Stomach (tissue), 9 donors: ENCODE results near the gene ARID1B. TPM values are rescaled to one million over a fixed set of nuclear protein-coding genes. Genes with fewer than 3 reads are reported as not detected.

Experiments
- DNase-seq, 2 donors: peaks; one replicate each; pipeline versions ENCODE4 v3.0.0 to v3.0.0-alpha.2; 2013 to 2019
- H3K27ac ChIP-seq, 5 donors: fragments of 200-600 bp in 4 of 5; sonication (generic) in 4 of 5; one replicate each; pipeline ENCODE4 v1.5.1; 2013 to 2019; ENCODE audit warnings: mild to moderate bottlenecking in 1 of 5, moderate library complexity in 1 of 5
- H3K27me3 ChIP-seq, 3 donors: fragments of 200-600 bp; sonication (generic); one replicate each; pipeline ENCODE4 v1.5.1; 2017 to 2019; ENCODE audit warnings: mixed run types in 1 of 3
- H3K36me3 ChIP-seq, 4 donors: fragments of 200-600 bp; sonication (generic); 1 replicate in 3 of 4; 2 replicates in 1 of 4; pipeline ENCODE4 v1.5.1; 2016 to 2019
- H3K4me1 ChIP-seq, 4 donors: fragments of 200-600 bp; sonication (generic); one replicate each; pipeline ENCODE4 v1.5.1; 2016 to 2019
- H3K4me3 ChIP-seq, 4 donors: fragments of 200-600 bp; sonication (generic) in 3 of 4; one replicate each; pipeline ENCODE4 v1.5.1; 2016 to 2019; ENCODE audit warnings: mild to moderate bottlenecking in 1 of 4
- H3K9me3 ChIP-seq, 4 donors: fragments of 200-600 bp; sonication (generic); one replicate each; pipeline ENCODE4 v1.5.1; 2016 to 2019
- CTCF ChIP-seq, 7 experiments: fragments of 450-650 bp in 4 of 7; fragments of 200-600 bp in 3 of 7; sonication (generic) in 3 of 7; IDR thresholded peaks; one replicate each; pipeline ENCODE4 v1.5.1; 2016 to 2019; ENCODE audit warnings: antibody characterized with exemption in 7 of 7, control low read depth in 2 of 7, mild to moderate bottlenecking in 1 of 7
- EP300 ChIP-seq: sonication (generic); formaldehyde crosslinking; IDR thresholded peaks from one replicate; pipeline ENCODE4 v1.6.1; 2017; ENCODE audit warnings: antibody characterized with exemption
- POLR2A ChIP-seq, 4 donors: fragments of 450-650 bp; IDR thresholded peaks; one replicate each; pipeline ENCODE4 v1.6.1; 2016; ENCODE audit warnings: antibody characterized with exemption in 4 of 4, control low read depth in 2 of 4, mild to moderate bottlenecking in 1 of 4, moderate library complexity in 1 of 4
- POLR2AphosphoS5 ChIP-seq, 3 donors: sonication (generic); formaldehyde crosslinking; IDR thresholded peaks; one replicate each; pipeline ENCODE4 v1.6.1; 2016; ENCODE audit warnings: antibody characterized with exemption in 3 of 3
- WGBS, 5 donors: extraction: QIAGEN DNeasy Blood & Tissue Kit in 3 of 5; methylation state at CpG; one replicate each; pipeline versions ENCODE4 v1.1.5 to v1.1.7; 2013 to 2018; 5-methylcytosine and 5-hydroxymethylcytosine counted together
- intact Hi-C: fragments of 100-400 bp; cut with DNase I; formaldehyde crosslinking; loops from one replicate; pipeline ENCODE4 v1.15.1; 2023; ENCODE audit warnings: low total_unique reads
- polyA plus RNA-seq, 3 donors: library from polyadenylated mRNA; stranded (reverse); fragments of 200-250 nt; gene quantifications; one replicate each; pipeline ENCODE4 v1.2.3, GENCODE V29; 2013
- total RNA-seq, 5 donors: library from RNA; depleted of rRNA; stranded (reverse); fragments of >200 nt; gene quantifications; one replicate each; pipeline versions ENCODE4 v1.1.0 to v1.2.3, GENCODE V29; 2014 to 2016
- donor health status: healthy with polysubstance abuse.
- donor health status: Bipolar disorder and iron deficiency.
- donor health status: healthy.

Gene ARID1B
- total and polyA plus RNA-seq, 8 donors: 8.8 to 183 (median 48.3) TPM

GRCh38 chr6:157224951-157225574 lies 447.9 kb downstream of the ARID1B start:
- no peak for DNase-seq
- H3K4me3 ChIP-seq: no peak overlapping the region
- TF ChIP-seq POLR2AphosphoS5 (IDR thresholded peaks at IDR 0.05): no peak
- TF ChIP-seq CTCF (IDR thresholded peaks at IDR 0.05): no peak
- TF ChIP-seq EP300: no peak
- TF ChIP-seq POLR2A (IDR thresholded peaks at IDR 0.05): no peak
- H3K27me3 ChIP-seq: no peaks in the 10 kb centered on the region
- intact Hi-C loops: loop anchor here (10.0 kb wide), 1 partner anchor 50 kb away; no protein-coding TSS in a partner anchor
- 94 to 96% (median 96%) methylated on average over 26 of the region's 26 CpGs for WGBS, 5 donors
- H3K4me1 ChIP-seq: peaks cover 0 to 52% (median 23%) of the 10 kb centered on the region in 4 donors
- H3K27ac ChIP-seq: peak overlapping the region in 4 of 5 donors; percentile 36 to 80 (median 60)
- H3K9me3 ChIP-seq: no peaks in the 10 kb centered on the region
- no peaks in the 10 kb centered on the region for H3K36me3 ChIP-seq

DNA sequence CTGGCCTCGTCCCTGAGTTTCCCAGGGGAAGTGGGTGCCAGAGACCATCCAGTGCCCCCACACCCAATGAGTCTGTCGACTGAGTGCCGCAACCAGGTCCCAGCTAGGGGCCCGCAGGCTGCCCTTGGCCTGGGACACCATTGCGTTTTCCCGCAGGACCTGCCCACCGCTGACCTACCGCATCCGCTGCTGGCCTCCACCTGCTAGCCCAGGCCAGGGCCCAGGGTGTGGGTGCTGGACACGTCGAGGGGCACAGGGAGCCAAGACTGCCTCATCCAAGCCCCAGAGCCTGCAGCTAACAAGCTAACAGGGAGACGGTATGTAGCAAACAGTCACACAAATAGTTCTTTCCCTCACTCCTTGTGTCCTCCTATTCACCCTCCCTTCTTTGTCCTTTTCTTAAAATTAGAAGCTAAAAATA lies 448.4 kb downstream of the ARID1B start:
- Histone ChIP-seq H3K36me3 (no peaks in the 10 kb centered on the region), H3K4me3 (no peak overlapping the region), H3K27me3 (no peaks in the 10 kb centered on the region), H3K27ac (peak overlapping the region in 4 of 5 donors; percentile 36 to 80 (median 60)), H3K9me3 (no peaks in the 10 kb centered on the region), H3K4me1 (peaks cover 0 to 47% (median 20%) of the 10 kb centered on the region in 4 donors)
- no peak for DNase-seq
- TF ChIP-seq CTCF (IDR thresholded peaks at IDR 0.05): no peak
- no peak for TF ChIP-seq POLR2AphosphoS5 (IDR thresholded peaks at IDR 0.05)
- TF ChIP-seq POLR2A (IDR thresholded peaks at IDR 0.05): no peak
- TF ChIP-seq EP300: no peak
- intact Hi-C loops: loop anchor here (10.0 kb wide), 1 partner anchor 49 kb away; no protein-coding TSS in a partner anchor
- WGBS, 5 donors: 84 to 96% (median 95%) methylated on average over 8 to 12 of the region's 12 CpGs

DNA sequence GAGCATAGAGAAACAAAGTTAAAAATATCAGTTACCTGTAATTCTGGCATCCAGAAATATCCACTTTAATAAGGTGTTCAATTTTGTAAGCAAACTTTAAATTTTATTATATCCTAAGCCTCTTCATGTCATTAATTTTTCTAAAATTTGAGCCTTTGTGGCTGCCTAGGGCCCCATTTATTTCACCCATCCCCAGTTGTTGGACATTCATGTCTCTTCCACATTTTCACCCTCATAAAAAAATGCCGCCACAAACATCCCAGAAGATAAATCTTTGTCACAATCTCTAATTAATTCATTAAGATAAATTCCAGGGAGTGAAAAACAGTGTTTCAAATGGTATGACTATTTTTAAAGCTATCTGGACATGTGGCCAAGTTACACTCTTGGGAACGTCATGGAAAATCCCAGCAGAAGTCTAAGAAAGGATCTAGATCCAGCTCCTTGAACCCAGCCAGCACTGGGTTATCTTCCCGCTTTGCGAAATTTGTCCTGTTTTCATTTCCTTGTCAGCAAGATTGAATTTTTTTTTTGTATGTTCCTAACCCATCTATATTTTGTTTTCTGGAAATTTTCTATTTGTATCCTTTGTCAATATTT lies 448.9 kb downstream of the ARID1B start:
- H3K4me1 ChIP-seq: peaks cover 0 to 43% (median 15%) of the 10 kb centered on the region in 4 donors
- no peaks in the 10 kb centered on the region for H3K9me3 ChIP-seq
- intact Hi-C loops: loop anchor here (10.0 kb wide), 1 partner anchor 49 kb away; no protein-coding TSS in a partner anchor
- H3K27me3 ChIP-seq: no peaks in the 10 kb centered on the region
- H3K36me3 ChIP-seq: no peaks in the 10 kb centered on the region
- peak in 1 of 2 donors; percentile 67 for DNase-seq
- H3K4me3 ChIP-seq: no peak overlapping the region
- 36 to 58% (median 39%) methylated on average over 4 of the region's 4 CpGs for WGBS, 5 donors
- TF ChIP-seq CTCF (IDR thresholded peaks at IDR 0.05): no peak
- peak in 1 of 3 donors; percentile 66 for TF ChIP-seq POLR2AphosphoS5 (IDR thresholded peaks at IDR 0.05)
- H3K27ac ChIP-seq: peak overlapping the region in 4 of 5 donors; percentile 36 to 80 (median 60)

DNA sequence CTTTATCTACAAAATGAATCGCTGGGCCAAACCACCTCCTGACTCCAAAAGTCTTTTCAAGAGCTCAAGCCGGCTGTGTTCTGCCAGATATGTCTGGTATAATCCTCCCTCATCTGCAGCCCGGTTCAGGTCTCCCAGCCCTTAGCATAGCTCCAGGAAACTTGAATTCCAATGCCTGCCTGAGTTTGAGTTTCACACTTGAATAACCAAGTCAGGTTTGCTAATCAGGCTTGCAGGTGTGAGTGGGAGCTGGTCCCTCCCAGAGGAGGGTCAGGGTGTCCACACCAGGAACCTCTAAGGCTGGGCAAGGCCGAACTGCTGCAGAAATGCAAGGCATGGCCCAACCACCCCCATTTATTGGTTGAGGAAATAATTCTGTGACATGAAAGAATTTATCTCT lies 449.6 kb downstream of the ARID1B start:
- Histone ChIP-seq H3K36me3 (no peaks in the 10 kb centered on the region), H3K4me3 (no peak overlapping the region), H3K27me3 (no peaks in the 10 kb centered on the region), H3K4me1 (peaks cover 0 to 37% (median 10%) of the 10 kb centered on the region in 4 donors), H3K27ac (peak overlapping the region in 4 of 5 donors; percentile 18 to 80 (median 50)), H3K9me3 (no peaks in the 10 kb centered on the region)
- WGBS, 5 donors: 23 to 55% (median 37%) methylated on average over 4 of the region's 4 CpGs
- TF ChIP-seq CTCF (IDR thresholded peaks at IDR 0.05): no peak
- TF ChIP-seq POLR2AphosphoS5 (IDR thresholded peaks at IDR 0.05): no peak
- TF ChIP-seq POLR2A (IDR thresholded peaks at IDR 0.05): no peak
- intact Hi-C loops: loop anchor here (10.0 kb wide), 1 partner anchor 48 kb away; no protein-coding TSS in a partner anchor
- no peak for DNase-seq
